H9 (cell line): ENCODE results near the gene ARNT2. TPM values are rescaled to one million over a fixed set of nuclear protein-coding genes. Genes with fewer than 3 reads are reported as not detected.

Source experiments
- DNase-seq: peaks from one replicate; pipeline ENCODE4 v3.0.0-alpha.2; 2017
- H2AFZ ChIP-seq: one replicate; pipeline ENCODE4 v1.6.1; 2013; ENCODE audit warnings: mild to moderate bottlenecking, low read length, control low read depth, moderate library complexity
- H2AK5ac ChIP-seq: 2 replicates; pipeline ENCODE4 v1.6.1; 2013; ENCODE audit warnings: low read length, control low read depth, mixed read lengths; ENCODE audit not compliant: insufficient read length
- H2BK120ac ChIP-seq: one replicate; pipeline ENCODE4 v1.6.1; 2013; ENCODE audit warnings: low read depth, mild to moderate bottlenecking, low read length, control low read depth, inconsistent platforms; ENCODE audit not compliant: poor library complexity, severe bottlenecking
- H2BK12ac ChIP-seq: 2 replicates; pipeline ENCODE4 v1.6.1; 2013; ENCODE audit warnings: low read length, control low read depth, mixed read lengths, low read depth; ENCODE audit not compliant: insufficient read length
- H2BK15ac ChIP-seq: 2 replicates; pipeline ENCODE4 v1.6.1; 2013; ENCODE audit warnings: low read depth, low read length, control low read depth
- H2BK20ac ChIP-seq: one replicate; pipeline ENCODE4 v1.6.1; 2013; ENCODE audit warnings: low read depth, mild to moderate bottlenecking, low read length, control low read depth, inconsistent platforms; ENCODE audit not compliant: poor library complexity, severe bottlenecking
- H2BK5ac ChIP-seq: 2 replicates; pipeline ENCODE4 v1.6.1; 2013; ENCODE audit warnings: low read length, control low read depth, mixed read lengths; ENCODE audit not compliant: insufficient read length
- H3K14ac ChIP-seq: 2 replicates; pipeline ENCODE4 v1.6.1; 2013; ENCODE audit warnings: low read length, control low read depth; ENCODE audit not compliant: insufficient read depth
- H3K18ac ChIP-seq: 2 replicates; pipeline ENCODE4 v1.6.1; 2013; ENCODE audit warnings: low read depth, mild to moderate bottlenecking, mixed read lengths, low read length, control low read depth; ENCODE audit not compliant: insufficient read length
- H3K23ac ChIP-seq: 2 replicates; pipeline ENCODE4 v1.6.1; 2013; ENCODE audit warnings: low read length, control low read depth, mixed read lengths, low read depth; ENCODE audit not compliant: insufficient read length
- H3K23me2 ChIP-seq: 2 replicates; pipeline ENCODE4 v1.6.1; 2013; ENCODE audit warnings: low read depth, mild to moderate bottlenecking, mixed read lengths, low read length, control low read depth; ENCODE audit not compliant: insufficient read length, poor library complexity, severe bottlenecking
- H3K27ac ChIP-seq: 2 replicates; pipeline ENCODE4 v1.5.1; 2013; ENCODE audit warnings: low read length, control low read depth, mixed read lengths, low read depth; ENCODE audit not compliant: insufficient read length
- H3K27me3 ChIP-seq: 2 replicates; pipeline ENCODE4 v1.6.1; 2013; ENCODE audit warnings: low read length, control low read depth, inconsistent platforms; ENCODE audit not compliant: insufficient read depth
- H3K4ac ChIP-seq: 2 replicates; pipeline ENCODE4 v1.6.1; 2013; ENCODE audit warnings: low read depth, mild to moderate bottlenecking, control low read depth, inconsistent platforms, low read length, moderate library complexity
- H3K4me1 ChIP-seq: 2 replicates; pipeline ENCODE4 v1.6.1; 2013; ENCODE audit warnings: low read length, control low read depth, inconsistent platforms; ENCODE audit not compliant: insufficient read depth
- H3K4me2 ChIP-seq: 2 replicates; pipeline ENCODE4 v1.6.1; 2013; ENCODE audit warnings: low read length, control low read depth, mixed read lengths; ENCODE audit not compliant: insufficient read length, insufficient read depth
- H3K56ac ChIP-seq: 2 replicates; pipeline ENCODE4 v1.6.1; 2013; ENCODE audit warnings: low read depth, mild to moderate bottlenecking, mixed read lengths, low read length, control low read depth; ENCODE audit not compliant: insufficient read length
- H3K79me1 ChIP-seq: 2 replicates; pipeline ENCODE4 v1.6.1; 2013; ENCODE audit warnings: low read depth, mild to moderate bottlenecking, moderate library complexity, low read length, control low read depth, inconsistent platforms; ENCODE audit not compliant: insufficient read depth, poor library complexity, severe bottlenecking
- H3K79me2 ChIP-seq: 2 replicates; pipeline ENCODE4 v1.6.1; 2013; ENCODE audit warnings: low read length, control low read depth, inconsistent platforms; ENCODE audit not compliant: insufficient read depth
- H3K9ac ChIP-seq: 2 replicates; pipeline ENCODE4 v1.6.1; 2013; ENCODE audit warnings: low read length, control low read depth, mixed read lengths; ENCODE audit not compliant: insufficient read length; ENCODE audit errors: extremely low read depth
- H3K9me3 ChIP-seq: one replicate; pipeline ENCODE4 v1.6.1; 2013; ENCODE audit warnings: low read depth, low read length, inconsistent platforms; ENCODE audit not compliant: control insufficient read depth
- H3T11ph ChIP-seq: one replicate; pipeline ENCODE4 v1.6.1; 2013; ENCODE audit warnings: mild to moderate bottlenecking, low read length, control low read depth, inconsistent platforms
- H4K20me1 ChIP-seq: one replicate; pipeline ENCODE4 v1.6.1; 2013; ENCODE audit not compliant: control insufficient read depth, insufficient read length, insufficient read depth
- H4K5ac ChIP-seq: 2 replicates; pipeline ENCODE4 v1.6.1; 2013; ENCODE audit warnings: low read depth, mild to moderate bottlenecking, mixed read lengths, low read length, control low read depth; ENCODE audit not compliant: insufficient read length
- H4K8ac ChIP-seq: replicated peaks from 2 replicates; pipeline ENCODE4 v1.6.1; 2013; ENCODE audit warnings: low read length, control low read depth, mixed read lengths, low read depth; ENCODE audit not compliant: insufficient read length
- H4K91ac ChIP-seq: 2 replicates; pipeline ENCODE4 v1.6.1; 2013; ENCODE audit warnings: low read depth, mild to moderate bottlenecking, moderate library complexity, mixed read lengths, low read length, control low read depth; ENCODE audit not compliant: insufficient read length
- H3K27ac Mint-ChIP-seq, 3 experiments: 2 replicates in 2 of 3; 3 replicates in 1 of 3; pipeline ENCODE4 v1.8.0; 2020 to 2021; ENCODE audit warnings: mixed read lengths in 3 of 3, mild to moderate bottlenecking in 1 of 3, moderate library complexity in 1 of 3
- H3K27me3 Mint-ChIP-seq: 2 replicates; pipeline ENCODE4 v1.8.0; 2021; ENCODE audit warnings: low read depth, mild to moderate bottlenecking, moderate library complexity, mixed read lengths
- H3K36me3 Mint-ChIP-seq, 3 experiments: 2 replicates in 2 of 3; 3 replicates in 1 of 3; pipeline ENCODE4 v1.8.0; 2020 to 2021; ENCODE audit warnings: low read depth in 3 of 3, mixed read lengths in 3 of 3; ENCODE audit not compliant: insufficient read depth in 1 of 3
- H3K4me1 Mint-ChIP-seq, 2 experiments: 2 replicates each; pipeline ENCODE4 v1.8.0; 2020; ENCODE audit warnings: mixed read lengths in 2 of 2
- H3K4me3 Mint-ChIP-seq, 2 experiments: 2 replicates in 1 of 2; 3 replicates in 1 of 2; pipeline ENCODE4 v1.8.0; 2020 to 2021; ENCODE audit warnings: mild to moderate bottlenecking in 2 of 2, mixed read lengths in 2 of 2, moderate library complexity in 1 of 2
- H3K9me3 Mint-ChIP-seq, 2 experiments: 2 replicates in 1 of 2; 3 replicates in 1 of 2; pipeline ENCODE4 v1.8.0; 2020; ENCODE audit warnings: mild to moderate bottlenecking in 2 of 2, mixed read lengths in 2 of 2, moderate library complexity in 1 of 2
- WGBS: extraction: QIAGEN DNeasy Blood & Tissue Kit; methylation state at CpG from one replicate; pipeline ENCODE4 v1.1.7; 2013; ENCODE audit warnings: missing lambda C conversion rate, low lambda C conversion rate, mixed read lengths; ENCODE audit not compliant: insufficient read length; ENCODE audit errors: extremely low coverage; 5-methylcytosine and 5-hydroxymethylcytosine counted together
- total RNA-seq: library from RNA; stranded (reverse); gene quantifications from 2 replicates; pipeline ENCODE4 v1.2.1, GENCODE V29; 2021
- TF ChIP-seq, protein P1 (sequence below): fragments of 200-600 bp; sonication (generic); conservative IDR thresholded peaks from 3 replicates; pipeline ENCODE4 v1.8.0; 2021; ENCODE audit warnings: antibody characterized with exemption, mild to moderate bottlenecking

Gene ARNT2
- total RNA-seq, 1 experiment from 2014 or later, result 10.5 TPM

DNA sequence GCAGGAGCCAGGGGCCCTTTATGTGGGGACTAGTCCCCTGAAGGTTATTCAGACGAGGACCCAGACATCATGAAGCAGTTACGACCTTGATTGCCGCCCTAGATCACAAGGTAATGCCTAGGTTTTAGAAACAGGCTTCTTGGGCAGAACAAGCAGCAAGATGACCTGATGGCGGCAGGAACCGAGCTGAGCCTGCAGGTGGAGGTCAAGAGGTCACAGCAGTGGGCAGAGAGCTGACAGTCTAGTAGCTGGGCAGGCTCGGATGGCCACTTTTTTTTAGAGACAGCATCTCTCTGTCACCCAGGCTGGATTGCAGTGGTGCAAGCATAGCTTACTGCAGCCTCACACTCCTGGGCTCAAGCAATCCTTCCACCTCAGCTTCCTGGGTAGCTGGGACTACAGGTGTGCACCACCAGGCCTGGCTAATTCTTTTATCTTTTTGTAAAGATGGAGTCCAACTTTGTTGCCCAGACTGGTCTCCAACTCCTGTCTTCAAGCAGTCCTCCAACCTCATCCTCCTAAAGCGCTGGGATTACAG lies 207.4 kb downstream of the ARNT2 start:
- H4K5ac ChIP-seq, result no peak overlapping the region
- H2BK15ac ChIP-seq, result no peak overlapping the region
- H3K9ac ChIP-seq, result no peak overlapping the region
- H2BK5ac ChIP-seq, result no peak overlapping the region
- H3K4ac ChIP-seq, result no peak overlapping the region
- no peak overlapping the region for H2AK5ac ChIP-seq
- H3K27ac Mint-ChIP-seq, result no peak overlapping the region
- H3K4me1 ChIP-seq, result 0 out of 2 replicates have a peak, but pooled peaks cover 2% of the 10 kb centered on the region
- no peak overlapping the region for H3K56ac ChIP-seq
- no peaks in the 10 kb centered on the region for H3K79me1 ChIP-seq
- H3K27me3 ChIP-seq, result no peaks in the 10 kb centered on the region
- H2BK12ac ChIP-seq, result no peak overlapping the region
- H3K9me3 Mint-ChIP-seq, result no peaks in the 10 kb centered on the region
- no peaks in the 10 kb centered on the region for H4K20me1 ChIP-seq
- H3K9me3 ChIP-seq, result no peaks in the 10 kb centered on the region
- H4K8ac ChIP-seq, result no peak overlapping the region
- no peak overlapping the region for H2BK20ac ChIP-seq
- H3K36me3 Mint-ChIP-seq, result no peaks in the 10 kb centered on the region; a peak in 1 of 7 replicates
- H3K23me2 ChIP-seq, result no peaks in the 10 kb centered on the region
- no peak overlapping the region for H3K18ac ChIP-seq
- WGBS, result no CpG with 5 or more reads among the region's 7 CpGs
- H3T11ph ChIP-seq, result no peak overlapping the region
- H3K14ac ChIP-seq, result no peak overlapping the region
- H3K23ac ChIP-seq, result no peak overlapping the region
- H3K79me2 ChIP-seq, result no peaks in the 10 kb centered on the region
- H3K27ac ChIP-seq, result no peak overlapping the region
- no peak for DNase-seq
- no peak overlapping the region for H2AFZ ChIP-seq
- peaks cover 22% of the 10 kb centered on the region in 2 experiments for H3K4me1 Mint-ChIP-seq
- no peak overlapping the region for H4K91ac ChIP-seq
- no peaks in the 10 kb centered on the region; the same call in none of the 2 replicates for H3K27me3 Mint-ChIP-seq
- TF ChIP-seq, protein P1, sequence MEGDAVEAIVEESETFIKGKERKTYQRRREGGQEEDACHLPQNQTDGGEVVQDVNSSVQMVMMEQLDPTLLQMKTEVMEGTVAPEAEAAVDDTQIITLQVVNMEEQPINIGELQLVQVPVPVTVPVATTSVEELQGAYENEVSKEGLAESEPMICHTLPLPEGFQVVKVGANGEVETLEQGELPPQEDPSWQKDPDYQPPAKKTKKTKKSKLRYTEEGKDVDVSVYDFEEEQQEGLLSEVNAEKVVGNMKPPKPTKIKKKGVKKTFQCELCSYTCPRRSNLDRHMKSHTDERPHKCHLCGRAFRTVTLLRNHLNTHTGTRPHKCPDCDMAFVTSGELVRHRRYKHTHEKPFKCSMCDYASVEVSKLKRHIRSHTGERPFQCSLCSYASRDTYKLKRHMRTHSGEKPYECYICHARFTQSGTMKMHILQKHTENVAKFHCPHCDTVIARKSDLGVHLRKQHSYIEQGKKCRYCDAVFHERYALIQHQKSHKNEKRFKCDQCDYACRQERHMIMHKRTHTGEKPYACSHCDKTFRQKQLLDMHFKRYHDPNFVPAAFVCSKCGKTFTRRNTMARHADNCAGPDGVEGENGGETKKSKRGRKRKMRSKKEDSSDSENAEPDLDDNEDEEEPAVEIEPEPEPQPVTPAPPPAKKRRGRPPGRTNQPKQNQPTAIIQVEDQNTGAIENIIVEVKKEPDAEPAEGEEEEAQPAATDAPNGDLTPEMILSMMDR, result no peak
- no peak overlapping the region for H2BK120ac ChIP-seq
- no peak overlapping the region for H3K4me2 ChIP-seq
- no peak overlapping the region for H3K4me3 Mint-ChIP-seq
